ENCODE measurements around the gene FHL2.

GRCh38 chr2:105335469-105335868, 63.4 kb downstream of the FHL2 start:
- no peak for TF ChIP-seq CTCF (IDR thresholded peaks at IDR 0.05)
- no peak for TF ChIP-seq POLR2A (IDR thresholded peaks at IDR 0.05)

Data from thyroid gland (tissue), 4 donors.